Cardiac fibroblast (primary cell): Measurements from ENCODE around the gene SMDT1.
"Not testable (repeated sequence)": the region's sequence is repeated elsewhere in the genome, so short reads cannot be mapped to it uniquely, and the experiment has no call there.

Experiments
- DNase-seq, 2 donors: peaks; one replicate each; pipeline versions ENCODE4 v3.0.0 to v3.0.0-alpha.2; 2010; ENCODE audit warnings: low read depth in 2 of 2
- H3K4me3 ChIP-seq, 2 donors: replicated peaks in 1 of 2; 1 replicate in 1 of 2; 2 replicates in 1 of 2; pipeline ENCODE4 v1.5.1; 2011; ENCODE audit warnings: low read depth in 2 of 2, low read length in 2 of 2, mild to moderate bottlenecking in 2 of 2, moderate library complexity in 1 of 2
- CTCF ChIP-seq: IDR thresholded peaks from one replicate; pipeline ENCODE4 v1.5.1; 2011; ENCODE audit warnings: low read depth, mild to moderate bottlenecking, low read length, inconsistent platforms

The SMDT1 gene

DNA sequence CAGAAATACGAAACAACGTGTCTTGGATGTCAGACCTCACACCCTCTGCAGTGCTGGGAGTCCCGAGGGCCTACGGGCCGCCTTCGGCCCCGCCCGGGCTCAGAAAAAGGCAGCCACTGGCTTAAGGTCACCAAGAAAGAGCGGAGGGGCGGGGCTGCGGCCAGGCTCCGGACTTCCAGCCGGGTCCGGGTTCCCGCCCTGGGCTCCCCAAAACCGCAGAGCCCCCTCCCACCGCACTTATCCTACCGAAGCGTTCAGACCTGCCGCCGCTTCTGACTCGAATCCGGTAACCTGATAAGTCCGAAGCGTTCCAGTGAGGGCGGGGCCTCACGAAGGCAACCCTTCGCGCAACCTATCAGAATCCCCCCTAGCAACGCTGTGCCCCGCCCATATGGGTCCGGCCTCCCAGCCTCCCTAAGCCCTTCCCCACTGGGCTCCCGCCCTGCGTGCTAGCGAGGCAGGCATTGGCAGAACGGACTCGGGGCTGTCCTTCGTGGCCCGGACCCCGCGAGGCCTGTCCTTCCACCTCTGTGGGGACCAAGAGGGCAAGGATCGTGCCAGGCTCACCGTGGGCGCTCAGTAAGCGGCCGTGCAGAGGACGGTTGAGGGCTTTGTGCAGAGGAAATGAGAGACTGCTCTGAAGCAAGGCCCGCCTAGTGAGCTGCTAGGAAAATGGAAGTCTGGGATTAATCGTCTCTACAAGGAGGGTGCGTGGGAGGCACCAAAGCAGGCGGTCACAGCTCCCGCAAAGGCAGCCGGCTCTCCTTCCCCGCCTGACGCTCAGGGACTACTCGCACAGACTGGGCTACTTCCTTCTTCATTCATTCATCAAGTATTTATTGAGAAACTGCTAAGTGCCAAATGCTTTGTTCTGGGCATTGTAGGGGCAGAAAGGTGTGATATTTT lies 8.7 kb upstream of the SMDT1 start, which contains the start of gene NAGA:
Gene NAGA, minus strand, starts transcription at position 296 of the 906 bp plus-strand sequence. CDS start 515 bp downstream, outside the sequence.
- peak within 1 kb of the TSS; percentile 63 to 68 for H3K4me3 ChIP-seq
- TF ChIP-seq CTCF = no peak
- DNase-seq = peak; percentile 96

GRCh38 chr22:42071508-42071907 lies 8.0 kb upstream of the SMDT1 start:
- DNase-seq, H3K4me3 ChIP-seq: not testable (repeated sequence)

DNA sequence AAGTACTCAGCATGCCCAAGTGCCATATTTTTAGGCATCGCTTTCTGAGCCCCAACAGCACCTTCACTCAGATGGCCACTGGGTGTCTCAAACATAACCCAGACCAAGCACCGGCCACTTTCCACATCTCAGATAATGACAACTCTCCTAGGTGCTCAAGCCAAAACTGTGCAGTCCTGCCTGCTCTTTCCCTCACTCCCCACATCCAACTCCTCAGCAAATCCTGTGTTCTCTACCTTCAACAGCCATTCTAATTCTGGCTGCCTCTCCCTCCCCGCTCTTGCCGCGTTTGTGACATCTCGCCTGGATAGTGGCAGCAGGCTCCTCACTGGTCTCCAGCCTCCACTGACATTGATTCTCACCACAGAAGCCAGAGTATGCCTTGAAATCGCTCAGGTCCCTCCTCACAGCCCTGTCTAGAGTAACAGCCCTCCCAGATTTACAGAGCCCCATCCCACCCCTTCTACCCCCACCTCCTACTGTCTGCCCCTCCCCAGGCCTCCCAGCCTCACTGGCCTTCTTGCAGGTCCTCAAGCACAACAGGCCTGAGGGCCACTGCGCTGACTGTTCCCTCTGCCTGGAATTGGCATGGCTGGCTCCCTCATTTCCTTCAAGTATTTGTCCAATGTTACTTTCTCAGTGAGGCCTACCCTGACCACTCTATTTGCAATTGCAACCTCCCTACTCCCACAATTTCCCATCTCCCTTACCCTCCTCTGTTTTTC lies 6.7 kb upstream of the SMDT1 start:
- TF ChIP-seq CTCF = peak; percentile 2
- no peak for DNase-seq

GRCh38 chr22:42073621-42074041 lies 5.9 kb upstream of the SMDT1 start:
- H3K4me3 ChIP-seq = peak overlapping the region; percentile 65 to 77
- no peak for TF ChIP-seq CTCF
- no peak for DNase-seq

More for the DNA sequence above, 6.7 kb upstream of the SMDT1 start:
- no peak overlapping the region for H3K4me3 ChIP-seq

DNA sequence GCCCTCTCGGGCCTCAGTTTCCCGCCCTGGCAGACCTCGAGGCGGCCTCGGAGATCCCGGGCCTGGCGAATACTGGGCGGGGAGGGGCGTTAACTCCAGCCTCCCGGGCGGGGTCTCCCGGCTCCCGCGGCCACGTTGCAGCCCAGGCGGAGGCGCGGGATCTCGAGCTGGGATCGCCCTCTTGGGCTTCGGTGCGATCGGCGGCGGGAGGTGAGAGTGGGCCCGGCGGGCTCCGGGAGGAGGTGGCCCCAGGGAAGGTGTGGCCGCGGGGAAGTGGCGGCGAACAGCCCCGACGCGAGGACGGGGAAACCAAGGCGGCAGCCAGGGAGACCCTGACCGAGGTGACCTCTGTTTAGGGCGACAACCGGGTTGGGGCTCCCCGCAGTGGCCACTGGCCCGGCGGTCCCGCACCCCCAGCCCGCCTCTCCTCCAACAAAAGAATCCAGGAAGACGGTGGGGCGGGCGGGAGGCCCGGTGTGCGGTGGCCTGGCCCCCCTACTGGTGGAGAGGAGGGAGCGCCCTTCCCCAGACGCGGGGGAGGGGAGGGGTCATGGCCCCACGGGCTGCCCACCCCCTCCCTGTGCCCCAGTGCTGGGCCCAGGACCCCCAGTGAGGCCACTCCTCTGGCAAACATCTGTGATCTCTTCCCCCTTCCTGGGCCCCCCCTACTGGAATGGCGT lies 5.2 kb upstream of the SMDT1 start, which contains the start of gene PHETA2:
Gene PHETA2, plus strand, starts transcription at position 117 of the 680 bp plus-strand sequence. CDS start 3,046 bp downstream, outside the sequence.
- peak; percentile 55 for TF ChIP-seq CTCF
- H3K4me3 ChIP-seq = peak within 1 kb of the TSS; percentile 65 to 77
- DNase-seq = peak; percentile 53 to 60

- DNase-seq = peak in 1 of 2 donors; percentile 15
- H3K4me3 ChIP-seq = peak overlapping the region; percentile 65 to 77
- TF ChIP-seq CTCF = no peak
These were observed 4.4 kb upstream of the SMDT1 start for GRCh38 chr22:42074846-42075676.
